ENCODE data around the gene ZNF638. TPM values are rescaled to one million over a fixed set of nuclear protein-coding genes. Genes with fewer than 3 reads are reported as not detected.
"Not testable (repeated sequence)": the region's sequence is repeated elsewhere in the genome, so short reads cannot be mapped to it uniquely, and the experiment has no call there.

Gene ZNF638
- total and polyA plus RNA-seq, 2 donors (not counting 3 experiments of a cell fraction or from before 2014, with no cell fraction given), result 36.4 to 111 TPM

- Histone ChIP-seq H4K20me1 (replicated peaks; ENCODE audit: control insufficient read depth, extremely low read depth, insufficient read depth, low read length) (no peaks in the 10 kb centered on the region), H2AFZ (ENCODE audit: low read depth, low read length) (no peak overlapping the region), H3K9me1 (replicated peaks; ENCODE audit: control insufficient read depth, extremely low read depth, insufficient read depth, low read length) (no peaks in the 10 kb centered on the region), H3K4me1 (ENCODE audit: control insufficient read depth, extremely low read depth, insufficient read depth, low read length) (peaks cover 8% of the 10 kb centered on the region), H3K9me3 (replicated peaks; ENCODE audit: control insufficient read depth, insufficient read depth, low read length) (no peaks in the 10 kb centered on the region), H3K4me2 (ENCODE audit: insufficient read depth, low read length) (peak overlapping the region; percentile 54), H3K4me3 (replicated peaks in 1 of 3; ENCODE audit: insufficient read depth in 1 of 3, low read depth in 1 of 3, low read length in 3 of 3) (no peak overlapping the region), H3K27me3 (ENCODE audit: control insufficient read depth in 2 of 2, insufficient read depth in 2 of 2, low read length in 2 of 2) (no peaks in the 10 kb centered on the region), H3K36me3 (ENCODE audit: control insufficient read depth in 2 of 2, extremely low read depth in 1 of 2, insufficient read depth in 2 of 2, low read length in 2 of 2) (peaks cover 2 to 13% of the 10 kb centered on the region in 2 experiments), H3K79me2 (ENCODE audit: control insufficient read depth, insufficient read depth, low read length) (no peaks in the 10 kb centered on the region), H3K9ac (replicated peaks; ENCODE audit: extremely low read depth, insufficient read depth, low read length) (no peak overlapping the region), H3K27ac (ENCODE audit: insufficient read depth, low read depth, low read length) (peak overlapping the region; percentile 24)
- ChIA-PET CTCF (no interaction called here), POLR2A (no interaction called here)
- DNase-seq (ENCODE audit: low read depth, low spot score) (peak; percentile 5), FAIRE-seq (no peak)
- dilution Hi-C loops (cut with MboI; ENCODE audit: extremely low pct_ligation_motif_present, low sequenced_read_pairs), result no loop called here
- no peak for TF ChIP-seq FOS (IDR thresholded peaks at IDR 0.05; ENCODE audit: borderline replicate concordance, insufficient read depth, low read length)
- TF ChIP-seq JUN (IDR thresholded peaks at IDR 0.05; ENCODE audit: borderline replicate concordance, insufficient read depth, insufficient read length, low read depth), result no peak
- TF ChIP-seq EZH2 (IDR thresholded peaks at IDR 0.05; ENCODE audit: borderline replicate concordance, low read depth, low read length, severe bottlenecking), result no peak
- no peak for TF ChIP-seq GATA2 (IDR thresholded peaks at IDR 0.05; ENCODE audit: insufficient read depth, insufficient read length, low read depth, low read length)
- TF ChIP-seq CTCF (IDR thresholded peaks at IDR 0.05; ENCODE audit: extremely low read depth in 1 of 2, insufficient read depth in 1 of 2, low read depth in 1 of 2, low read length in 2 of 2), result no peak
- no peak for TF ChIP-seq MAX (IDR thresholded peaks at IDR 0.05; ENCODE audit: insufficient read depth, insufficient read length)
- TF ChIP-seq POLR2AphosphoS5 (IDR thresholded peaks at IDR 0.05; ENCODE audit: insufficient read depth, low read depth, low read length), result no peak
- TF ChIP-seq POLR2A (IDR thresholded peaks at IDR 0.05; ENCODE audit: low read depth, low read length), result no peak
- TF ChIP-seq MYC (IDR thresholded peaks at IDR 0.05; ENCODE audit: low read depth, low read length), result no peak
- intact Hi-C loops (cut with micrococcal nuclease), result no loop called here
- BruUV-seq (replicated peaks), result no TSS peak
These were observed 79.1 kb downstream of the ZNF638 start for GRCh38 chr2:71410696-71411095.

GRCh38 chr2:71416866-71417265, 85.3 kb downstream of the ZNF638 start:
- intact Hi-C loops (cut with micrococcal nuclease); H4K20me1 ChIP-seq (replicated peaks; ENCODE audit: control insufficient read depth, extremely low read depth, insufficient read depth, low read length); FAIRE-seq; H3K27ac ChIP-seq (ENCODE audit: insufficient read depth, low read depth, low read length); H3K4me2 ChIP-seq (ENCODE audit: insufficient read depth, low read length); dilution Hi-C loops (cut with MboI; ENCODE audit: extremely low pct_ligation_motif_present, low sequenced_read_pairs); H2AFZ ChIP-seq (ENCODE audit: low read depth, low read length); H3K9me1 ChIP-seq (replicated peaks; ENCODE audit: control insufficient read depth, extremely low read depth, insufficient read depth, low read length); POLR2A ChIA-PET; DNase-seq (ENCODE audit: low read depth, low spot score); H3K27me3 ChIP-seq (ENCODE audit: control insufficient read depth in 2 of 2, insufficient read depth in 2 of 2, low read length in 2 of 2); H3K9me3 ChIP-seq (replicated peaks; ENCODE audit: control insufficient read depth, insufficient read depth, low read length); H3K36me3 ChIP-seq (ENCODE audit: control insufficient read depth in 2 of 2, extremely low read depth in 1 of 2, insufficient read depth in 2 of 2, low read length in 2 of 2); H3K9ac ChIP-seq (replicated peaks; ENCODE audit: extremely low read depth, insufficient read depth, low read length); H3K79me2 ChIP-seq (ENCODE audit: control insufficient read depth, insufficient read depth, low read length); CTCF ChIA-PET: not testable (repeated sequence)
- Histone ChIP-seq H3K4me1 (ENCODE audit: control insufficient read depth, extremely low read depth, insufficient read depth, low read length) (peaks cover 22% of the 10 kb centered on the region), H3K4me3 (replicated peaks in 1 of 3; ENCODE audit: insufficient read depth in 1 of 3, low read depth in 1 of 3, low read length in 3 of 3) (peak overlapping the region in 1 of 3 experiments; percentile 22)
- BruUV-seq (replicated peaks), result TSS peak; percentile 50

Data from endothelial cell of umbilical vein (primary cell).